Stimulated activated CD8-positive, alpha-beta memory T cell treated with anti-CD3 and anti-CD28 coated beads, Interleukin-12 subunit alpha, Interleukin-12 subunit beta, amount 100 ng/mL, for 4 hours (primary cell): ENCODE results near the gene ABHD6.
"Not testable (repeated sequence)": the region's sequence is repeated elsewhere in the genome, so short reads cannot be mapped to it uniquely, and the experiment has no call there.

Source experiments
- DNase-seq: peaks from one replicate; pipeline ENCODE4 v3.0.0-alpha.2; 2020; ENCODE audit warnings: low read depth

ABHD6 gene

GRCh38 chr3:58285334-58285733 is 47.7 kb downstream of the ABHD6 start:
- no peak for DNase-seq

- no peak for DNase-seq
These were observed 49.8 kb downstream of the ABHD6 start for GRCh38 chr3:58287354-58287753.

- no peak for DNase-seq
These were observed 50.6 kb downstream of the ABHD6 start for GRCh38 chr3:58288011-58288728.

DNA sequence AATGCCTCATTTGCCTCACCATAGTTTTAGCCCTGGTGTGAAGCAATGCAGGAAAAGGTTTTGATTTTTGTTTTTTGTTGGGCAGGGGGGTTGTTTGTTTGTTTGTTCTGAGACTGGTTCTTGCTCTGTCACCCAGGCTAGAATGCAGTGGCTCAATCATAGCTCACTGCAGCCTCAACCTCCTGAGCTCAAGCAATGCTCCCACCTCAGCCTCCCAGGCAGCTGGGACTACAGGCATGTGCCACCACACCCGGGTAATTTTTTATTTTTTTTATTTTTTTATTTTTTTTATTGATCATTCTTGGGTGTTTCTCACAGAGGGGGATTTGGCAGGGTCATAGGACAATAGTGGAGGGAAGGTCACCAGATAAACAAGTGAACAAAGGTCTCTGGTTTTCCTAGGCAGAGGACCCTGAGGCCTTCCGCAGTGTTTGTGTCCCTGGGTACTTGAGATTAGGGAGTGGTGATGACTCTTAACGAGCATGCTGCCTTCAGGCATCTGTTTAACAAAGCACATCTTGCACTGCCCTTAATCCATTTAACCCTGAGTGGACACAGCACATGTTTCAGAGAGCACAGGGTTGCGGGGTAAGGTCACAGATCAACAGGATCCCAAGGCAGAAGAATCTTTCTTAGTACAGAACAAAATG is 51.5 kb downstream of the ABHD6 start:
- not testable (repeated sequence) for DNase-seq

GRCh38 chr3:58290446-58290845 is 52.9 kb downstream of the ABHD6 start:
- not testable (repeated sequence) for DNase-seq

GRCh38 chr3:58291671-58292338 is 54.2 kb downstream of the ABHD6 start:
- no peak for DNase-seq

GRCh38 chr3:58292866-58293265 is 55.3 kb downstream of the ABHD6 start:
- DNase-seq = no peak

DNA sequence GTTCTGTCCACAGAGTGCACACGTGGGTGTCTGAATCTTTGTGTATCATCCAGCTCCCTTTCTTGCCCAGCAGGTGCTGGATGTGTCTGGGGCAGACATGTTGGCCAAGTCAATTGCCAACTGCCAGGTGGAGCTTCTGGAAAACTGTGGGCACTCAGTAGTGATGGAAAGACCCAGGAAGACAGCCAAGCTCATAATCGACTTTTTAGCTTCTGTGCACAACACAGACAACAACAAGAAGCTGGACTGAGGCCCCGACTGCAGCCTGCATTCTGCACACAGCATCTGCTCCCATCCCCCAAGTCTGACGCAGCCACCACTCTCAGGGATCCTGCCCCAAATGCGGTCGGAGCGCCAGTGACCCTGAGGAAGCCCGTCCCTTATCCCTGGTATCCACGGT is 55.9 kb downstream of the ABHD6 start:
- DNase-seq = no peak

GRCh38 chr3:58296269-58296668 is 58.7 kb downstream of the ABHD6 start:
- DNase-seq = no peak

GRCh38 chr3:58296843-58297242 is 59.3 kb downstream of the ABHD6 start:
- DNase-seq = no peak

GRCh38 chr3:58298190-58298589 is 60.6 kb downstream of the ABHD6 start:
- no peak for DNase-seq

DNA sequence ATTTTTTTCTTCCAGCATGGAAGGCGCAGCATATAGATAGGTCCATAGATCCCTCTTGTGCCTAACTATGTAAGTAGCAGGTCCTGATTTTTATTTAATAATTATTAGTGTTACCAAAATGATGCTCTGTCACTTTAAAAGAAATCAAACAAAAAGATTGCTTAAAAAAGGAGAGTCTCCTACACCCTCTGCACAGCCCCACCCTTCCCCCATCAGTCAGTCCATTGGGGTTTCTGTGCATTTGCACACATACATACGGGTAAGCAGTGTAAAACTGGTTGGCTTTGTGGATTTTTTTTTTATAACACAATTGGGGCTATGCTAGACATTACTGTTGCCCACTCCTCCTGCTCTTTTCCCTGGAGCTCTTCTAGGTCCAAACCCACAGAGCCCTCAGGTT is 61.5 kb downstream of the ABHD6 start:
- no peak for DNase-seq

DNA sequence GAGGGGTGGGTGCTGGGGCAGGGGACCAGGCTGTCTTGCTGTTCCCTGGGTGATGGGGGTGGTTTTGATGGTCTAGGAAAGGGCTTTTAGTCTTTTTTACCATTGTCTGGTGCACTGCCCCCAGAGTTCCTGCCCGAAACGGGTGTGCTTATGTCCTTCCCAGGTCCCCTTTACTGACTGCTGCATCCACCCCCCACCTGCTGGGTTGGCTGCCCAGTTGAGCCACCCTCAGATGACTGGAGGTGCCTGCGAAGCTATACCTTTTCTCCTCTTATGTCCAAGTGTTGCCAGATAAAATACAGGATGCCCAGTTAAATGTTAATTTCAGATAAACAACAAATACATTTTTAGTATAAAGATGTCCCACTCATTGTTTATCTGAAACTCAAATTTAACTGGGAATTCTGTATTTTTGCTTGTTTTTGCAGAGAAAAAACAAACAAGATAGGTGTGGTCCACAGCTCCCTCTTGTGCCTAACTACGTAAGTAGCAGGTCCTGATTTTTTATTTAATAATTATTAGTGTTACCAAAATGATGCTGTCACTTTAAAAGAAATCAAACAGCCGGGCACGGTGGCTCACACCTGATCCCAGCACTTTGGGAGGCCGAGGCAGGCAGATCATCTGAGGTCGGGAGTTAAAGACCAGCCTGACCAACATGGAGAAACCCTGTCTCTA is 62.4 kb downstream of the ABHD6 start:
- DNase-seq = no peak

DNA sequence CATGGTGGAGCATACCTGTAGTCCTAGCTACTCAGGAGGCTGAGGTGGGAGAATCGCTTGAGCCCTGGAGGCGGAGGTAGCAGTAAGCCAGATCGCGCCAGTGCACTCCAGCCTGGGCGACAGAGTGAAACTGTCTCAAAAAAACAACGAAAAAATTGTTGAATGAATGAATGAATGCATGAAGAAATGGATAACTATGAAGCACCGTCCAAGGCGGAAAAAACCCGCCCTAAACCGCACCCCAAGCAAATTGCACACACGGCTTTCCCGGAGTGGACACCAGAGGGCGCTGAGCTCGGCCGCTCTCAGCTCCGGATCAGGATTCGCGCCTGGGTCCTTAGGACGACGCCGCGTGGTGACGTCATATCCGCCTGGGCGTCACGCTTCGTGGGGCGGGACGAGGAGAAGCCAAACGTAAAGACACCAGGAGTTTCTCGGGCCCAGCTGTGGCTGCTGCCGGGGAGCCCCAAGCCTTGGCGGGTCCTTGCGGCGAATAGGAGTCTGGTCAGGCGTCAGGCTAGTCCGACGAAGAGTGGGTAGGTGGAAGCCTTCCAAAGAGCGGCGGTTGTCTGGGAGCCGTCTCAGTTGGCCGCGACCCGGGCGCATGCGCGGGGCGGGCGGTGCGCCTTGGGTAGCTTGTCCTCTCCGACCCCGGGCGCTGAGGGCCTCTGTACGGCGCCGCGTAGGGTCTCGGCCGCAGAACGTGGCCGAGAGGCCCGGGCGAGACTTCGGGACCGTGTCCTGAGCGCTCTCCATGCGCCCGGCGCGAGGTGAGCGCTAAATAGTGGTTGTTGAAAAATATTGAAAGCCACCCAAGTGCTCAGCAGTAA is 68.5 kb downstream of the ABHD6 start, which contains the start of the genes HTD2 and RPP14:
Gene HTD2 (plus strand): TSS at position 639 of the 830 bp plus-strand sequence. CDS start 11,094 bp downstream, outside the sequence.
Gene RPP14 (plus strand): TSS at position 364 of the 830 bp plus-strand sequence. CDS start 4,085 bp downstream, outside the sequence.
- peak; percentile 98 for DNase-seq

- no peak for DNase-seq
These were observed 70.1 kb downstream of the ABHD6 start for GRCh38 chr3:58307639-58308215.

DNA sequence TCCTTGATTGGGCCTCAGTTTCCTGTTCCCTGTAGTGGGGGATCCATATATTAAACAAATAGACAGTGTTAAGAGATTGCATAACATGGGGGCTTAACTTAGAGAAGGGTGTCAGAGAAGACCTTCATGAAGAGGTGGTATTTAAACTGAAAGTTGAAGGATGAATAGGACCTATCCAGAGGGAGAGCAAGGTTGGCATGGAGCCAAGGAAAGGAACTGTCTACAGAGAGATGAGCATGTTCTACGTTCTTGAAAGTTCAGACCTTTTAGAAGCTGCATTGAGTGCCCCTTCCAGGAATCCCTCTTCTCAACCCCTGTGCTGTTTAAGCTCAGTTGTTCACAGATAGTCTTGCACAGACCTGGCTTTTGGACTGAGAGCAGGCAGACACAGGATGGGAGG is 71.1 kb downstream of the ABHD6 start:
- DNase-seq = no peak

GRCh38 chr3:58317811-58318210 is 80.2 kb downstream of the ABHD6 start:
- no peak for DNase-seq

DNA sequence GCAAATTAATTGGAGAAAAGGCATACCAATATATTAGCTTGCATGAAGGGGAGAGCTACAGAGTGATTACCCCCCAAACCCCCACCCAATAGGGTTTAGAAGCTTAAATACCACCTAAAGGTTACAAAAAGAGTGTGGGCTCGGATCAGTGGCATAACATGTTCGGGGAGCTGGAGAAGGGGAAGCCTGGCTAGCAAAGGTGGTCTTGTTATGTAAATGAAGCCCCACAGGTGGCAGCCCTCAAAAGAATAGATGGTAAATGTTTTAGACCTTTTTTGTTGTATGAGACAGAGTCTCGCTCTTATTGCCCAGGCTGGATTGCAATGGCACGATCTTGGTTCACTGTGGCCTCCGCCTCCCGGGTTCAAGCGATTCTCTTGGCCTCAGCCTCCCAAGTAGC is 84.2 kb downstream of the ABHD6 start:
- no peak for DNase-seq

- no peak for DNase-seq
These were observed 85.2 kb downstream of the ABHD6 start for GRCh38 chr3:58322793-58323192.

DNA sequence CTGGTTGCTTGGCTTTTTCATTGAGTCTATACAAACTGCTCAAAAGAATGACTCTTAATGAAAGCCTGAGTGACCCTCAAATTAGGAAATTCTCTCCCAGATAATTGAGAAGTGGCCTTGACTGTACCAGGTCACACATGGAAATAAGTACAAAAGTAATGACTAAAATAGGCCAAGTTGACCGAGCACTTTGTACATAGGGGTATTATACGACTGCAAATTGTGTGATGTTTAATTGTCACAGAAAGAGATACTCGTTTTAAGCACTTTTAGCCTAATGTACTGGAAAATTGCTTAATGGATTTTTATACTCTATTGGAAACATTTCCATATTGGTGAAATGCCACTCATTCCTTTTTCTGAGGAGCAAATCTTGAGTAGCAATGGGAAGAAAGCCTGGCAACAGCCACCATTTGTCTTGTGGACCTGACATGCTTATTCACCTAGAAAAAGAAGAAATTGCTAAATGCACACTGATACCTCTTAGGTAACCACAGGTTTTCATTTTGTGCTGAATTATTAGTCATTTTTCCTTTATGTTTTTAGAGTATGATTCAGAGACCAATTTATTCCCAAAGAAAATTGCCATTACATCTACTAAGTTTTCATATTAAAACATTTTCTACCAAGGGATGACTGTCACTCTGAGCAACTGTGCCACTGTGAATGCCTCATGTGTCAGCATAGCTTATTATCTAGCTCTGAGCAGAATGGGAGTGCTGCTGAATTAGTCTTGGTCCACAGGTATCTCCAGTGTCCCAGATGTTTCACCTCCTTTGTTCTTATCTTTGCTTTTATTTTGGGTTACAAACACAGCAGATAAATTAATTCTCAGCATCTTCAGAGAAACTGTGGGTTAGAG is 86.2 kb downstream of the ABHD6 start:
- DNase-seq = no peak
